ENCODE results near the gene PRKCA. TPM values are rescaled to one million over a fixed set of nuclear protein-coding genes. Genes with fewer than 3 reads are reported as not detected.
A peak's percentile ranks its signal among the peaks of the same experiment; 100 is the strongest.

PRKCA gene
- total and polyA plus RNA-seq, 9 of the 15 experiments (the other 6 are each of a cell fraction or from before 2014, with no cell fraction given): 3.2 to 33.0 (median 17.8) TPM

DNA sequence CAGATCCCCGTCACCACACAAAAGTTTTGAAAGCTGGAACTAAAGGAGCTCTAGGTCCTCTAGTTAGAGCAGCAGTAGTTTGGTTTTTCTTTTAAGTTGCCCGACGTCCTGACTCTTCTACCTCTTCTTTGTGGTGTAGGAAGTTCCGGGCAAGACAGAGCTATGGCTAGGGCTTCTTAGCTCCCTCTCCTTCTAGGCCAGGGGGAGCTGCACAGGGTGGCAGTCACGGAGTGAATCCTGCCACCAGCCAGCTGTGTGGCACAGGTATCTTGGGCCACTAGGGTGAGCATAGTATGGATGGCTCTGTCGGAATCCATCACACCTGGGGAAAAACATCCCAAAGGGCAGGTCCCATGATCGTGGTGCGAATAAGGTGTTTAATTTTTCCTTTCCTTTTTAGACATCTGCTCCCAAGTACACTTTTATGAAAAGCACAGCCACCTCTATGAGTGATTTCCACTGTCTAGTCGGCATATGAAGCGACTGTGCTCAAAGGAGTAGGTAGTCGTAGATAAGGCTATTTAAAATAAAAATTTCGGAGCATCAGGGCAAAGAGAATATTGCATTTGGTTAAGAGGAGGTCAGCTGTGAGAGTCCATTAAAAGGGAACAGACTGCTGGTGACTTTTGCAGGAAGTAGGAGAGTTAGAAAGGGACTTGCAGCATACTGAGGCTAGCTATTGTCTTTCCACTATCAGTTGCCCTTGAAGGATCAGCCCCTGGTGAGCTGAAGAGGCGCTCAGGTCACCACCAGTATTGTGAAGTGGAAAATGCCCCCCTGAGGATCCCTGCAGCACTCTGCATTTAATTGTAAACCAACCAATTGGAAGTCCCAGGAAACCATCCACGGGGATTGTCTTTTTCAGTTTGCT lies 2.1 kb downstream of the PRKCA start (continued):
- TF ChIP-seq RBBP5 (IDR thresholded peaks at IDR 0.05; ENCODE audit: borderline replicate concordance, insufficient read depth, low read length, poor library complexity, severe bottlenecking) (peak; percentile 69), ZFP30 (CRISPR knock-in tag; IDR thresholded peaks at IDR 0.05; ENCODE audit: borderline replicate concordance) (no peak), REST (IDR thresholded peaks at IDR 0.05; ENCODE audit: borderline replicate concordance) (no peak; the same call in 1 of the 2 replicates), REST (CRISPR knock-in tag; IDR thresholded peaks at IDR 0.05; ENCODE audit: low read depth) (no peak), TAF7 (tag; IDR thresholded peaks at IDR 0.05) (no peak), ID3 (CRISPR knock-in tag; IDR thresholded peaks at IDR 0.05) (no peak), ID3 (tag; IDR thresholded peaks at IDR 0.05) (0 out of 2 replicates have a peak, but pooled peaks have one; percentile 30), LCOR (CRISPR knock-in tag; IDR thresholded peaks at IDR 0.05) (0 out of 2 replicates have a peak, but pooled peaks have one; percentile 29), ZMIZ1 (IDR thresholded peaks at IDR 0.05; ENCODE audit: low read depth in 2 of 2, low read length in 2 of 2) (0 out of 4 replicates have a peak, but pooled peaks of 1 of the 2 experiments have one; percentile 35), NFYB (IDR thresholded peaks at IDR 0.05; ENCODE audit: extremely low read depth, insufficient read length) (peak; percentile 55), SMARCA4 (IDR thresholded peaks at IDR 0.05) (peak; percentile 20; the same call in 1 of the 2 replicates)

All from K562 (cell line).